Measurements from ENCODE around the gene MKLN1. TPM values are rescaled to one million over a fixed set of nuclear protein-coding genes. Genes with fewer than 3 reads are reported as not detected.

Gene MKLN1
- total RNA-seq, 1 experiment from 2014 or later = 34.3 TPM

DNA sequence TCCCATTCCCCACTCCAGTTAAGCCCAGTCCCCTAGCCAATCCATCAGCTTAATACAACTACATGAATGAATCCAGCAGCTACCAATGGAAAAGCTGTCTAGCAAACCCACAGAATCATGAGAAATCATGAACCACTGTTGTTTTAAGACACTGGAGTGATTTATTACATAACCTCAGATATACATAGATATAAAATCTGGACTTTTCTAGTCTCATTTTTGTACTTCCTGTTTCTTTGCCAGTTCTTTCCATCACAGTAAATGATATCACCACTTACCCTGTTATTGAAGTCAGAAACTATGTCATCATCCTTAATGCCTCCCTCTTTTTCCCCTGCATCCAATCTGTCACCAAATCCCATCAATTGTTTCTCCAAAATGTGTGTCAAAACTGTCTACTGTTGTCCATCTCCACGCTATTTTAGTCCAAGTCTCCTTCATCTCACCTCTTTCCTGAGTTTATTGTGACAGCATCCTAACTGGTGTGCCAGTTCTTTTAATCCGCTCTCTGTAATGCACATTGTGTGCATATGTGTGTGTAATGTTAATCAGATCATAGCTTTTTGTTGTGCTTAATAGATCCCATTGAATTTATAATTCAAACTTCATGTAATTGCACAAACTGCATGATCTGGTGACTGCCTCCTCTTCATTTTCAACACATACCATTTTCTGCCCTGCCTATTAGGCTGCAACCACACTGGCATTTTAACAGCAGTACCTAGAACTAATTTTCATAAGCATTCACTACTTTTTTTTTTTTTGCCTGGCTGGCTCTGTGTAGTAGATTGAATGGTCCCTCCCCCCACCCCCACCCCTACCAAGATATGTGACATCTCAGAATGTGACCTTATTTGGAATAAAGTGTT, 56.0 kb downstream of the MKLN1 start:
- H3K56ac ChIP-seq (ENCODE audit: insufficient read length, low read depth, low read length) = no peak overlapping the region
- no peak overlapping the region for H3K18ac ChIP-seq (ENCODE audit: insufficient read length, low read depth, low read length)
- no peaks in the 10 kb centered on the region for H4K20me1 ChIP-seq (ENCODE audit: control insufficient read depth, insufficient read depth, insufficient read length)
- H2BK20ac ChIP-seq (ENCODE audit: low read depth, low read length, poor library complexity, severe bottlenecking) = no peak overlapping the region
- no peaks in the 10 kb centered on the region for H3K27me3 Mint-ChIP-seq (ENCODE audit: low read depth)
- no peak overlapping the region for H3K4me3 Mint-ChIP-seq
- DNase-seq = no peak
- H3K79me1 ChIP-seq (ENCODE audit: insufficient read depth, low read depth, low read length, poor library complexity, severe bottlenecking) = no peaks in the 10 kb centered on the region
- H2BK15ac ChIP-seq (ENCODE audit: low read depth, low read length) = no peak overlapping the region
- H3K4ac ChIP-seq (ENCODE audit: low read depth, low read length) = no peak overlapping the region
- peaks cover under 1% of the 10 kb centered on the region; the same call in 1 of the 2 replicates for H3K79me2 ChIP-seq (ENCODE audit: insufficient read depth, low read length)
- no peak overlapping the region for H2BK12ac ChIP-seq (ENCODE audit: insufficient read length, low read depth, low read length)
- H3K23ac ChIP-seq (ENCODE audit: insufficient read length, low read depth, low read length) = no peak overlapping the region
- peaks cover 1 to 13% (median 8%) of the 10 kb centered on the region in 3 experiments; a peak in 4 of 7 replicates for H3K36me3 Mint-ChIP-seq (ENCODE audit: insufficient read depth in 1 of 3, low read depth in 3 of 3)
- no peak overlapping the region for H4K5ac ChIP-seq (ENCODE audit: insufficient read length, low read depth, low read length)
- H4K8ac ChIP-seq (replicated peaks; ENCODE audit: insufficient read length, low read depth, low read length) = no peak overlapping the region
- no peak overlapping the region for H2AFZ ChIP-seq (ENCODE audit: low read length)
- H3K27ac Mint-ChIP-seq = no peak overlapping the region
- no peak overlapping the region for H3K14ac ChIP-seq (ENCODE audit: insufficient read depth, low read length)
- no peak overlapping the region for H3T11ph ChIP-seq (ENCODE audit: low read length)
- H3K9me3 ChIP-seq (ENCODE audit: control insufficient read depth, low read depth, low read length) = no peaks in the 10 kb centered on the region
- H3K27me3 ChIP-seq (ENCODE audit: insufficient read depth, low read length) = no peaks in the 10 kb centered on the region
- no peaks in the 10 kb centered on the region for H3K9me3 Mint-ChIP-seq
- no peak overlapping the region for H2BK5ac ChIP-seq (ENCODE audit: insufficient read length, low read length)
- H3K4me1 Mint-ChIP-seq = peaks cover 5% of the 10 kb centered on the region in 2 experiments
- H3K9ac ChIP-seq (ENCODE audit: extremely low read depth, insufficient read length, low read length) = no peak overlapping the region
- H2BK120ac ChIP-seq (ENCODE audit: low read depth, low read length, poor library complexity, severe bottlenecking) = no peak overlapping the region
- no peak overlapping the region for H3K27ac ChIP-seq (ENCODE audit: insufficient read length, low read depth, low read length)
- no CpG with 5 or more reads among the region's 2 CpGs for WGBS (ENCODE audit: extremely low coverage, insufficient read length, low lambda C conversion rate)
- no peak overlapping the region for H3K4me2 ChIP-seq (ENCODE audit: insufficient read depth, insufficient read length, low read length)
- no peaks in the 10 kb centered on the region for H3K4me1 ChIP-seq (ENCODE audit: insufficient read depth, low read length)
- TF ChIP-seq CTCF (conservative IDR thresholded peaks at IDR 0.05) = no peak
- H2AK5ac ChIP-seq (ENCODE audit: insufficient read length, low read length) = no peak overlapping the region
- H4K91ac ChIP-seq (ENCODE audit: insufficient read length, low read depth, low read length) = no peak overlapping the region
- no peaks in the 10 kb centered on the region for H3K23me2 ChIP-seq (ENCODE audit: insufficient read length, low read depth, low read length, poor library complexity, severe bottlenecking)
